Vagina (tissue), 2 donors: ENCODE results near the gene SFXN2. TPM values are rescaled to one million over a fixed set of nuclear protein-coding genes. Genes with fewer than 3 reads are reported as not detected.

Experiments used
- DNase-seq, 2 donors: peaks; one replicate each; pipeline ENCODE4 v3.0.0-alpha.2; 2017; ENCODE audit errors: extremely low spot score in 2 of 2
- H3K27ac ChIP-seq: fragments of 200-600 bp; sonication (generic); one replicate; pipeline ENCODE4 v1.5.1; 2019
- H3K27me3 ChIP-seq: fragments of 200-600 bp; sonication (generic); one replicate; pipeline ENCODE4 v1.5.1; 2019
- H3K36me3 ChIP-seq, 2 donors: fragments of 200-600 bp; sonication (generic); one replicate each; pipeline ENCODE4 v1.5.1; 2017 to 2019
- H3K4me1 ChIP-seq: fragments of 200-600 bp; sonication (generic); one replicate; pipeline ENCODE4 v1.5.1; 2019
- H3K4me3 ChIP-seq, 2 donors: fragments of 200-600 bp; sonication (generic); 1 replicate in 1 of 2; 2 replicates in 1 of 2; pipeline ENCODE4 v1.5.1; 2016 to 2019
- H3K9me3 ChIP-seq: fragments of 200-600 bp; sonication (generic); one replicate; pipeline ENCODE4 v1.5.1; 2019
- CTCF ChIP-seq, 3 experiments: fragments of 450-650 bp in 2 of 3; fragments of 200-600 bp in 1 of 3; sonication (generic) in 1 of 3; IDR thresholded peaks; one replicate each; pipeline ENCODE4 v1.5.1; 2017 to 2019; ENCODE audit warnings: antibody characterized with exemption in 3 of 3, mild to moderate bottlenecking in 2 of 3, moderate library complexity in 2 of 3
- POLR2A ChIP-seq, 2 donors: fragments of 450-650 bp; IDR thresholded peaks; one replicate each; pipeline ENCODE4 v1.6.1; 2017; ENCODE audit warnings: antibody characterized with exemption in 2 of 2, mild to moderate bottlenecking in 2 of 2, moderate library complexity in 2 of 2
- POLR2AphosphoS5 ChIP-seq, 2 donors: sonication (generic); formaldehyde crosslinking; IDR thresholded peaks; one replicate each; pipeline ENCODE4 v1.9.0; 2017; ENCODE audit warnings: antibody characterized with exemption in 2 of 2, mild to moderate bottlenecking in 2 of 2, low read depth in 1 of 2; ENCODE audit not compliant: insufficient read depth in 1 of 2
- intact Hi-C: fragments of 100-400 bp; cut with DNase I; formaldehyde crosslinking; loops from one replicate; pipeline ENCODE4 v1.15.1; 2023
- total RNA-seq: library from RNA; depleted of rRNA; stranded (reverse); fragments of >200 nt; gene quantifications from one replicate; pipeline ENCODE4 v1.2.3, GENCODE V29; 2016

Gene SFXN2
- total RNA-seq, 1 donor from 2014 or later: 6.4 TPM

GRCh38 chr10:102763037-102763607, 48.7 kb downstream of the SFXN2 start:
- TF ChIP-seq POLR2AphosphoS5 (IDR thresholded peaks at IDR 0.05; ENCODE audit: insufficient read depth in 1 of 2, low read depth in 1 of 2) (no peak), POLR2A (IDR thresholded peaks at IDR 0.05) (no peak)
- intact Hi-C loops: no loop called here
- no peaks in the 10 kb centered on the region for H3K9me3 ChIP-seq
- no peak overlapping the region for H3K4me3 ChIP-seq
- H3K36me3 ChIP-seq: no peaks in the 10 kb centered on the region
- no peaks in the 10 kb centered on the region for H3K27me3 ChIP-seq
- DNase-seq: no peak
- H3K27ac ChIP-seq: peak overlapping the region; percentile 75
- H3K4me1 ChIP-seq: peaks cover 77% of the 10 kb centered on the region

GRCh38 chr10:102764470-102765161, 50.2 kb downstream of the SFXN2 start:
- Histone ChIP-seq H3K4me1 (peaks cover 75% of the 10 kb centered on the region), H3K27ac (peak overlapping the region; percentile 75), H3K9me3 (no peaks in the 10 kb centered on the region), H3K27me3 (no peaks in the 10 kb centered on the region), H3K36me3 (no peaks in the 10 kb centered on the region), H3K4me3 (no peak overlapping the region)
- intact Hi-C loops: no loop called here
- DNase-seq: no peak
- no peak for TF ChIP-seq CTCF (IDR thresholded peaks at IDR 0.05)
- TF ChIP-seq POLR2AphosphoS5 (IDR thresholded peaks at IDR 0.05; ENCODE audit: insufficient read depth in 1 of 2, low read depth in 1 of 2): peak in 1 of 2 donors; percentile 58

GRCh38 chr10:102765336-102765735, 50.9 kb downstream of the SFXN2 start:
- Histone ChIP-seq H3K4me3 (no peak overlapping the region), H3K4me1 (peaks cover 79% of the 10 kb centered on the region), H3K27ac (peak overlapping the region; percentile 75), H3K27me3 (no peaks in the 10 kb centered on the region), H3K9me3 (no peaks in the 10 kb centered on the region), H3K36me3 (no peaks in the 10 kb centered on the region)
- intact Hi-C loops: no loop called here
- TF ChIP-seq CTCF (IDR thresholded peaks at IDR 0.05) (no peak), POLR2AphosphoS5 (IDR thresholded peaks at IDR 0.05; ENCODE audit: insufficient read depth in 1 of 2, low read depth in 1 of 2) (no peak), POLR2A (IDR thresholded peaks at IDR 0.05) (no peak)
- DNase-seq: no peak

- peaks cover 77% of the 10 kb centered on the region for H3K4me1 ChIP-seq
- H3K4me3 ChIP-seq: no peak overlapping the region
- H3K36me3 ChIP-seq: no peaks in the 10 kb centered on the region
- TF ChIP-seq CTCF (IDR thresholded peaks at IDR 0.05): no peak
- no peak for TF ChIP-seq POLR2AphosphoS5 (IDR thresholded peaks at IDR 0.05; ENCODE audit: insufficient read depth in 1 of 2, low read depth in 1 of 2)
- TF ChIP-seq POLR2A (IDR thresholded peaks at IDR 0.05): no peak
- H3K27ac ChIP-seq: no peak overlapping the region
- DNase-seq: no peak
- intact Hi-C loops: no loop called here
- no peaks in the 10 kb centered on the region for H3K9me3 ChIP-seq
- no peaks in the 10 kb centered on the region for H3K27me3 ChIP-seq
These were observed 53.2 kb downstream of the SFXN2 start for GRCh38 chr10:102767428-102768160.

GRCh38 chr10:102769375-102770107, 55.1 kb downstream of the SFXN2 start:
- DNase-seq: no peak
- Histone ChIP-seq H3K9me3 (no peaks in the 10 kb centered on the region), H3K27me3 (no peaks in the 10 kb centered on the region), H3K4me1 (peaks cover 80% of the 10 kb centered on the region), H3K27ac (peak overlapping the region; percentile 65), H3K36me3 (no peaks in the 10 kb centered on the region), H3K4me3 (no peak overlapping the region)
- intact Hi-C loops: no loop called here
- TF ChIP-seq POLR2A (IDR thresholded peaks at IDR 0.05) (no peak), CTCF (IDR thresholded peaks at IDR 0.05) (no peak), POLR2AphosphoS5 (IDR thresholded peaks at IDR 0.05; ENCODE audit: insufficient read depth in 1 of 2, low read depth in 1 of 2) (peak in 1 of 2 donors; percentile 73)
